HG03442 (cell line): ENCODE results near the gene IL3RA.
"Not testable (repeated sequence)": the region's sequence is repeated elsewhere in the genome, so short reads cannot be mapped to it uniquely, and the experiment has no call there.

ENCODE experiments used
- ATAC-seq: cut with Tn5 transposase; IDR thresholded peaks from one replicate; pipeline ENCODE4 v1.9.1; 2021; ENCODE audit warnings: mild to moderate bottlenecking, moderate library complexity; ENCODE audit not compliant: unreplicated experiment

IL3RA gene

GRCh38 chrX:1397001-1397400, 60.4 kb downstream of the IL3RA start:
- no peak for ATAC-seq

- no peak for ATAC-seq
These were observed 61.1 kb downstream of the IL3RA start for GRCh38 chrX:1397441-1398270.

DNA sequence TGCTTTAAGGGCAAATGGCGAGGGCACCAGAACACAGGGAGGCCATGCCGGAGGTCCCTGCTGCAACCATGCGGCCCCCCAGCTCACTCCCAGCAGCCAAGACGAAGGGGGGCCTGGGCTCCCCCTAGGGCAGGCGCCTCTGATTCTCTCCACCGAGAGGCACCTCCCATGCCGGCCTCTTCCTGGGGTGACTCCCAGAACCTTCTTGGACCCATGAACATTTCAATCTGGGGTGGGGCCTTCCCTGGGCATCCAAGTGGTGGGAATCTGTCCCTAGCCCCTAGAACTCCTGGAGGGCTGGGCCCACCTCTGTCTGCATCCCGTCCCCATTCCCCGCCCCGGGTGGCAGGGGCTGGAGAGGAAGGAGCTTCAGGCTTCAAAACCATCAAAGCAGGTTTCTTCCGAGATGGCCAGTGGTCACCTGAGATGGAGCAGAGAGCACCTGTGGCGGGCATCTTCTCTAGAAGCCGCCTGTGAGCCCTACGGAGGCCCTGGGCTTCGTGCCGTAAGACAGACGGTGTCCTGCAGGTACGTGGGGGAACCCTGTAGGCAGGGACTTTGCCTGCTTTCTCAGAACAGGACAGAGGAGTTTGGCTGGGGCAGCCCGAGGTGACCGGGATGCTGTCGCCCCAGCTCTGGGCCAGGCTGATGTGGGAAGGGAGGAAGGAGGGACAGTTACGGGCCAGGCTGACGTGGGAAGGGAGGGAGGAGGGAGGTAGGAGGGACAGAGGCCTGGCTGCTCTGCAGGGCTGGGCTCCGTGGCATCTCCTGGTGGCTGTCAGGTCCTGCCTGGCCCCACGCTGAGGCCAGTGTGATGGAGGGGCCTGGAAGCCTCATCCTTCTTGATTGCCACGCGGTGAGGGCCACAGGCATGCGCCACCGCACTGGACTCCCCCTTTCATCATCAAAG, 62.1 kb downstream of the IL3RA start:
- ATAC-seq, result no peak

DNA sequence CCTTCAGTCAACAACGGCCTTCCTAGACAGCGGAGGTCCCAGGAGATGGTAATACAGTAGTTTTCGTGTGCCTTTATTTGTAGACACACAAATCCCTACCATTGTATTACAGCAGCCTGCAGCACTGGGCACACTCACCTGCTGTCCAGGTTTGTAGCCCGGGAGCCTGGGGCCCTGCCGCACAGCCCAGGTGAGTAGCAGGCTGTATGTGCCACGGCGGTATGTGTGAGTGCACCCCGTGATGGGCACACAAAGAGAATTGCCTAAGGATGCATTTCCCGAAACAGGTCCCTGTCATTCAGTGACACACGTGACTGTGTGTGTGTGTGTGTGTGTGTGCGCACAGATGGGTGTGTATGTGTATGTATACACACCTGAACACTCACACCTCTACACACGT, 63.5 kb downstream of the IL3RA start:
- no peak for ATAC-seq

GRCh38 chrX:1400742-1401471, 64.3 kb downstream of the IL3RA start:
- ATAC-seq, result no peak

DNA sequence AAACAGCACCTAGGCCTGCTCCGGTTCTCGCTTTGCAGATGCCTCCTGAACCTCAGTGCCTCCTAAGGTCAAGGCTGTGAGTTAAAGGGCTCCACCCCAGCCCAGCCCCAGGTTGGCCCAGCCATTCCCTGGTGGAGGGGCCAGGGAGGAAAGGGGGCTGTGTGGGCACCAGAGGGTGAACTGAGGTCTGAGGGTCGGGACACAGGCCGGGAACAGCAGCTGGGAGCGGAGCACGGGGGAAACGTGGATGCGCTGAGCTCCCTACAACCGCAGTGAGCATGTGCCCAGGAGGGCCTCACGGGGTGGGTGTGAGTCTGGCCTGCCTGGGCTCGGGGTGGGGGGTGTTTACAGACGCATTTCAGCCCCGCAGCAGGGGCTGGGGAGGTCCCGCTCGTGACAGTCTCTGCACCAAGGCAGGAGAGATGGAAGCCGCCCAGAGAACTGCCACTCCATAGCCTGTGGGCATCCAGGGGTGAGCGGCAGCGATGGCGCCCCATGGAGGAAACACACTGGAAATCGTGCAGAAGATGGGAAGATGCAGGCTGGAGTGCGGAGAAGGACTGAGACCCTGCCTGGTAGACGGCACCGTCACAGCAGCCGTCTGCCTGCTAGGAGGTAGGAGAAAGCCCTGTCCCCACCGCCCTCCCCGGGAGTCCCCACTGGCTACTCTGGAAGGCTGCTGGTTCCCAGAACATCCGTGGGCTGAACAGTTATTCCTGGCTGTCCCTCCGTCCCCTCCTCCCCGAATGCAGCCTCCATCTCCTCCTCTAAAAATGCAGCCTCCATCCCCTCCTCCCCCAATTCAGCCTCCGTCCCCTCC, 65.2 kb downstream of the IL3RA start:
- no peak for ATAC-seq

DNA sequence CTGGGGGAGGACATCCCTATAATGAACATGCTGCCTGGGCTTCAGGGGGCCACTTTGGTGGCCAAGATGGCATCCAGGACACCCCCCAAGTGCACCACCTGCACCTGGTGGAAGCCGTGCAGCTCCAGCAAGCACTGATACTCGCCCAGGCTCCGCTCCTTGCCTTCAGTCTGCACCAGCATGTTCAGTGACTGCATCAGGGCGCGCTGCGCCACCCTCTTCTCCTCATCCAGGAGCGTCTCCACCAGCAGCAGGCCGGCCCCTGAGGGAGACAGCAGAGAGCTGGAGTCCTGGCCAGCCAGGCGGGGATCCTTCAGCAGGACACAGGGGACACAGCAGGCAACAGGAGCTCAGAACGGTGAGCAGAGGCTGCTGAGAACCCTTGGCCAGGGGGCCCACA, 66.6 kb downstream of the IL3RA start:
- no peak for ATAC-seq

DNA sequence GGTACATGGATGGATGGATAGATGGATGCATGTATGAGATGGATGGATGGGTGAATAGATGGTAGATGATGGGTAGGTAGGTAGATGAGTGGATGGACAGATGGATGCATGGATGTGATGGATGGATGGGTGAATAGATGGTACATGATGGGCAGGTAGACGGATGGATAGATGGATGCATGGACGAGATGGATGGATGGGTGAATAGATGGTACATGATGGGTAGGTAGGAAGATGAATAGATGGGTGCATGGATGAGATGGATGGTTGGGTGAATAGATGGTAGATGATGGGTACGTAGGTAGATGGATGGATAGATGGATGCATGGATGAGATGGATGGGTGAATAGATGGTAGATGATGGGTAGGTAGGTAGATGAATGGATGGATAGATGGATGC, 67.3 kb downstream of the IL3RA start:
- not testable (repeated sequence) for ATAC-seq

DNA sequence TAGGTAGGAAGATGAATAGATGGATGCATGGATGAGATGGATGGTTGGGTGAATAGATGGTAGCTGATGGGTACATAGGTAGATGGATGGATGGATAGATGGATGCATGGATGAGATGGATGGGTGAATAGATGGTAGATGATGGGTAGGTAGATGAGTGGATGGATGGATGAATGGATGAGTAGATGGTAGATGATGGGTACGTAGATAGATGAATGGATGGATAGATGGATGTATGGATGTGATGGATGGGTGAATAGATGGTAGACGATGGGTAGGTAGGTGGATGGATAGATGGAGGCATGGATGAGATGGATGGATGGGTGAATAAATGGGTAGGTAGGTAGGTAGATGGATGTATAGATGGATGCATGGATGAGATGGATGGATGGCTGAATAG, 69.2 kb downstream of the IL3RA start:
- ATAC-seq, result not testable (repeated sequence)

GRCh38 chrX:1407035-1407434, 70.5 kb downstream of the IL3RA start:
- no peak for ATAC-seq

GRCh38 chrX:1411326-1411725, 74.7 kb downstream of the IL3RA start:
- no peak for ATAC-seq

DNA sequence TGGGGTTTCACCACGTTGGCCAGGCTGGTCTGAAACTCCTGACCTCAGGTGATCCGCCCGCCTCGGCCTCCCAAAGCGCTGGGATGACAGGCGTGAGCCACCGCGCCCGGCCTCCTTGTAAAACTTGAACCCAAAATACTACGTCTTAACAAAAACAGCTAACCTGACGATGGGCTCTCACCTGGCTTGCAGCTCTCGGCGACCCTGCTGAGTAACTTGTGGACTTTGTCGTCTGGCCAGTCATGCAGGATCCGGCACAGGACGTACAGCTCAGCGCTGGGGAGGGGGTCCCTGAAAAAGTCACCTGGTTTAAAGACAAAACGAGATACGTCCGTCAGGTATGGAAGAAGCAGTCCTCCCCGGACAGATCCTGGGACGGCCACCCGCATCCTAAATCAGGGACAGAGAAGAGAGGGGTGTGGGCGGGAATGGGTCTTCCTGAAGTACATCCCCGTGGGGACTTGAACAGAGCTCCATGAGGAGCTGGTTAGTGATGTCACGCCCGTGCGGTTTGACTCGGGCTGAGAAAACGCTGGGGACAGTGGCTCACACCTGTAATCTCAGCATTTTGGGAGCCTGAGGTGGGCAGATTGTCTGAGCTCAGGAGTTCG, 76.1 kb downstream of the IL3RA start:
- no peak for ATAC-seq

- no peak for ATAC-seq
These were observed 79.8 kb downstream of the IL3RA start for GRCh38 chrX:1416327-1416784.

- ATAC-seq, result no peak
These were observed 80.6 kb downstream of the IL3RA start for GRCh38 chrX:1416965-1417760.

GRCh38 chrX:1417921-1418771, 81.6 kb downstream of the IL3RA start:
- no peak for ATAC-seq

DNA sequence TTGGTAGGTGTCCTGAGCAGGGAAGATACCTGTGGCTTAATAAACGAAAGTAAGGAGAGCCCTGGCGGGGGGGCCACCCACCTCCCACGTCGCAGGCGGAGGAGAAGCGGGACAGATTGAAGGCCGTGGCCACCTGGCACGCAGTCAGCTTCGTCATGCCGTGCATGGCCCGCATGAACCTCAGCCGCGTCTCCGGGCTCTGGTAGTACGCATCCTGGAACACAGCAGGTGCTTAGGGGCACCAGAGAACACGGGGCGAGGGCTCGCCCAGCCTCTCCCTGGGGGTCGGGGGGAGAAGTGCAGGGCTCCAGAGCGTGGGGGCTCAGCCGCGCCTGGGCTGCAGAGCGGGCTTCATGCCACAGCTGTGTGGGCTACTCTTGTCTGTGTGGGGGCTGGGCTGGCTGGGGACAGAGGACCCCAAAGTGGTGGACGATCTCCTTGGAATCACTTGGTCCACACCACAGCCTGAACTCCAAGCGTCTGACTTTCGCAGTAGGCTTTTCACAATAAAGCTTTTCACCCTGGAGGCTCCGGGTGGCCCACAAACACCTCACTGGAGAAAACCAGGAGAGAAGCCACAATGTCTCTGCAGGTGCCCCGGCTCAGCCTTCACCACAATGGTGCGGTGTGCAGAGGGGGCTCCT, 82.4 kb downstream of the IL3RA start:
- no peak for ATAC-seq

DNA sequence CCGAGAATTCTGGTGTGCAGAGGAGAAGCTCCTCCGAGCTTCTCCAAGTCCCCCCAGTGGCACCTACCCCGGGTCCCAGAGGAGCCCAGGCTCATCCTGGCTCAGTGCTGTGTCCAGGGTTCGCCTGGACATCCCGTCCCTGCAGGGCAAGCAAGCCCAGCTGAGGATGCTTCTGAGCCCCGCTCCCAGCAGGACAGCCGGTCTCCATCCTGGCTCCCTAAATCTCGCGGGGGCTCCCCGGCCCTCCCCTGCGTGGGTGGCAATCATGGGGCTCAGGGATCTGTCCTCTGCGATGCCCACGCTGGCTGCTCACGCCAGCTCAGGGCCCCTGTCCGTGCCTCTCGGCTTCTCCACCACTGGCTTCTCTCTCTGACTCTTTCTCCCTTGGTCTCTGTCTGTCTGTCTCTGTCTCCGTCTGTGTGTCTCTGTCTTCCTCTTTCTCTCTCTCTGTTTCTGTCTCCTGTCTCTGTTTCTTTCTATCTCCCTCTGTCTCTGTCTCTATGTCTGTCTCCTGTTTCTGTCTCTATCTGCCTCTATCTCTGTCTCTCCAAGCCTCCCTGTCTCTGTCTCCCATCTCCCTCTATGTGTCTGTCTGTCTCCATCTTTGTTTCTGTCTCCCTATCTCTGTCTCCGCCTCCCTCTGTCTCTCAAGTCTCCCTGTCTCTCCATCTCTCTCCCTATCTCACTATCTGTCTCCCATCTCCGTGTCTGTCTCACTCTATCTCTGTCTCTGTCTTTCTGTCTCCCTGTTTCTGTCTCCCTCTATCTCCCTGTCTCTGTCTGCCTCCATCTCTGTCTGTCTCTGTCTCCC, 83.2 kb downstream of the IL3RA start:
- ATAC-seq, result no peak
